K562 (cell line): Measurements from ENCODE around the gene B2M. TPM values are rescaled to one million over a fixed set of nuclear protein-coding genes. Genes with fewer than 3 reads are reported as not detected.

Source experiments
- ATAC-seq: fragments of 200-7000 bp; cut with Tn5 transposase; 3 replicates; pipeline ENCODE4 v1.9.1; 2020; ENCODE audit warnings: moderate library complexity
- BruUV-seq: library from RNA; stranded (reverse); fragments of 400-500 nt; replicated peaks from 2 replicates; lab custom pipeline; 2021; lab: Mats Ljungman, UMichigan
- CTCF ChIA-PET: fragments of 300-600 bp; formaldehyde crosslinking; extraction: SDS; loops from one replicate; lab custom pipeline; 2021; ENCODE audit warnings: low intra/inter-chr PET ratio; lab: Yijun Ruan, JAX
- POLR2A ChIA-PET: fragments of 300-600, 350-650 bp; sonication (Branson Sonifier 250); formaldehyde crosslinking; extraction: SDS; loops from one replicate; lab custom pipeline; 2021; ENCODE audit warnings: antibody characterized with exemption, inconsistent platforms; lab: Yijun Ruan, JAX
- DNase-seq, 4 experiments: peaks; one replicate each; pipeline versions ENCODE4 v3.0.0 to v3.0.0-alpha.2; 2011 to 2018; ENCODE audit warnings: low spot score in 3 of 4, mixed read lengths in 3 of 4; ENCODE audit errors: extremely low read depth in 1 of 4
- FAIRE-seq: peaks from 2 replicates; lab custom pipeline; 2011; peaks lifted over from hg19 to GRCh38; lab: Jason Lieb, UNC
- H2AFZ ChIP-seq: 2 replicates; pipeline ENCODE4 v1.6.0; 2011; ENCODE audit warnings: low read depth, low read length, control low read depth, inconsistent platforms
- H3K27ac ChIP-seq: fragments of 200-600 bp; 3 replicates; pipeline ENCODE4 v1.8.0; 2011; ENCODE audit warnings: low read depth, mild to moderate bottlenecking, control low read depth, inconsistent platforms, low read length, moderate library complexity, mixed read lengths; ENCODE audit errors: extremely low read depth
- H3K27me3 ChIP-seq, 2 experiments: fragments of 300-600 bp in 1 of 2; 2 replicates in 1 of 2; 3 replicates in 1 of 2; pipeline versions ENCODE4 v1.6.0 to v1.8.0; 2011; ENCODE audit warnings: inconsistent platforms in 2 of 2, low read length in 2 of 2, mild to moderate bottlenecking in 1 of 2, mixed read lengths in 1 of 2, moderate library complexity in 1 of 2; ENCODE audit not compliant: control insufficient read depth in 2 of 2, insufficient read depth in 2 of 2
- H3K36me3 ChIP-seq: fragments of 300-600 bp; 3 replicates; pipeline ENCODE4 v1.8.0; 2011; ENCODE audit warnings: mild to moderate bottlenecking, low read length, inconsistent platforms; ENCODE audit not compliant: control insufficient read depth, insufficient read depth
- H3K4me1 ChIP-seq, 2 experiments: fragments of 200-600 bp in 1 of 2; replicated peaks in 1 of 2; 2 replicates in 1 of 2; 3 replicates in 1 of 2; pipeline versions ENCODE4 v1.5.1 to v1.8.0; 2011; ENCODE audit warnings: inconsistent platforms in 2 of 2, low read length in 2 of 2, mild to moderate bottlenecking in 1 of 2, mixed read lengths in 1 of 2, moderate library complexity in 1 of 2; ENCODE audit not compliant: control insufficient read depth in 2 of 2, insufficient read depth in 2 of 2
- H3K4me2 ChIP-seq: 2 replicates; pipeline ENCODE4 v1.6.1; 2011; ENCODE audit warnings: low read length, control low read depth, inconsistent platforms, mixed read lengths; ENCODE audit not compliant: insufficient read depth
- H3K4me3 ChIP-seq: fragments of 200-600 bp; sonication (generic), shearing (Covaris generic); 2 replicates; pipeline ENCODE4 v1.5.1; 2016; ENCODE audit warnings: control low read depth, inconsistent platforms
- H3K79me2 ChIP-seq: fragments of 200-600 bp; 3 replicates; pipeline ENCODE4 v1.8.0; 2011; ENCODE audit warnings: low read length, inconsistent platforms; ENCODE audit not compliant: control insufficient read depth, insufficient read depth
- H3K9ac ChIP-seq, 2 experiments: 2 replicates each; pipeline versions ENCODE4 v1.6.0 to v1.6.1; 2011; ENCODE audit warnings: low read depth in 2 of 2, low read length in 2 of 2, control low read depth in 1 of 2, inconsistent platforms in 1 of 2, mild to moderate bottlenecking in 1 of 2, mixed read lengths in 1 of 2; ENCODE audit not compliant: insufficient read depth in 1 of 2
- H3K9me1 ChIP-seq: one replicate; pipeline ENCODE4 v1.6.0; 2011; ENCODE audit warnings: inconsistent platforms, mild to moderate bottlenecking, low read length, moderate library complexity; ENCODE audit not compliant: control insufficient read depth, insufficient read depth
- H3K9me3 ChIP-seq: replicated peaks from 2 replicates; pipeline ENCODE4 v1.5.1; 2011; ENCODE audit warnings: low read depth, low read length, inconsistent platforms; ENCODE audit not compliant: control insufficient read depth, insufficient read depth
- H4K20me1 ChIP-seq: replicated peaks from 2 replicates; pipeline ENCODE4 v1.6.1; 2011; ENCODE audit warnings: low read length, inconsistent platforms, mixed read lengths; ENCODE audit not compliant: control insufficient read depth, insufficient read depth
- EGR1 ChIP-seq: fragments of 450-650 bp; conservative IDR thresholded peaks from 2 replicates; pipeline ENCODE4 v1.6.1; 2017; ENCODE audit warnings: mild to moderate bottlenecking
- PHB ChIP-seq: fragments of 250-450 bp; sonication (Bioruptor Pico); IDR thresholded peaks from 2 replicates; pipeline ENCODE4 v1.5.0; 2021
- PRMT5 ChIP-seq: sonication (generic); formaldehyde crosslinking; IDR thresholded peaks from 2 replicates; pipeline ENCODE4 v1.5.0; 2020; ENCODE audit warnings: missing genetic modification reagents
- SAP30 ChIP-seq: fragments of 200-600 bp; sonication (generic); IDR thresholded peaks from 2 replicates; pipeline ENCODE4 v1.6.1; 2012; ENCODE audit warnings: borderline replicate concordance, low read depth, mild to moderate bottlenecking, moderate library complexity, low read length, control low read depth, inconsistent platforms; ENCODE audit not compliant: insufficient read depth, poor library complexity, severe bottlenecking
- XRCC5 ChIP-seq: fragments of 200-400 bp; formaldehyde crosslinking; IDR thresholded peaks from 2 replicates; pipeline ENCODE4 v1.6.1; 2017; ENCODE audit warnings: low read depth, mild to moderate bottlenecking, low read length
- ZNF165 ChIP-seq: fragments of 250-450 bp; sonication (Bioruptor Pico); IDR thresholded peaks from 2 replicates; pipeline ENCODE4 v1.4.0; 2020; ENCODE audit warnings: borderline replicate concordance
- ZNF212 ChIP-seq: fragments of 450-650 bp; formaldehyde crosslinking; IDR thresholded peaks from 2 replicates; pipeline ENCODE4 v1.4.0; 2020; ENCODE audit warnings: mild to moderate bottlenecking
- WGBS: fragments of 100-300 bp; shearing (Covaris generic); methylation state at CpG from one replicate; pipeline ENCODE4 v1.1.6; 2016; ENCODE audit warnings: low coverage, mixed read lengths; ENCODE audit not compliant: insufficient coverage; ENCODE audit errors: missing lambda C conversion rate; 5-methylcytosine and 5-hydroxymethylcytosine counted together
- in situ Hi-C: fragments of 300-500 bp; cut with MboI; formaldehyde crosslinking; loops from 4 replicates; pipeline ENCODE4 v1.15.0; 2018; ENCODE audit warnings: inconsistent platforms, mixed read lengths
- intact Hi-C: fragments of 100-400 bp; cut with micrococcal nuclease; formaldehyde crosslinking; loops from 2 replicates; pipeline ENCODE4 v1.14.2; 2022
- polyA plus RNA-seq, 8 experiments: library from polyadenylated mRNA; depleted of rRNA in 4 of 8; stranded (reverse) in 5 of 8; unstranded in 3 of 8; fragments of >200 nt; fragmentation: Nextera tagmentation in 2 of 8; fragmentation: Illumina TruSeq in 1 of 8; extraction: Ambion mirVana in 2 of 8; extraction: Trizol in 1 of 8; gene quantifications; 2 replicates each; pipeline versions ENCODE4 v1.2.1 to v1.2.3, GENCODE V29; 2011 to 2014; ENCODE audit warnings: inconsistent platforms in 1 of 8, missing spikeins in 1 of 8
- total RNA-seq, 7 experiments: library from RNA; depleted of rRNA in 6 of 7; stranded (reverse); fragments of >200 nt in 6 of 7; fragmentation: Illumina TruSeq in 2 of 7; extraction: Trizol in 2 of 7; gene quantifications; 2 replicates each; pipeline versions ENCODE4 v1.2.1 to v1.2.3, GENCODE V29; 2011 to 2021; ENCODE audit warnings: low replicate concordance in 1 of 7
- TF ChIP-seq, protein P1 (sequence below): fragments of 250-450 bp; sonication (Bioruptor Pico); IDR thresholded peaks from 2 replicates; pipeline ENCODE4 v1.4.0; 2020
- TF ChIP-seq, protein P2 (sequence below), 2 experiments: IDR thresholded peaks in 1 of 2; conservative IDR thresholded peaks in 1 of 2; 2 replicates each; pipeline ENCODE4 v1.6.1; 2016; ENCODE audit warnings: low read depth in 2 of 2, mild to moderate bottlenecking in 1 of 2, missing compliant biosample characterization in 1 of 2, missing genetic modification characterization in 1 of 2, moderate library complexity in 1 of 2
- TF ChIP-seq, protein P3 (sequence below): IDR thresholded peaks from 3 replicates; pipeline ENCODE4 v1.6.1; 2011; ENCODE audit warnings: borderline replicate concordance, mild to moderate bottlenecking; ENCODE audit not compliant: insufficient read length, insufficient read depth

Gene B2M
- total and polyA plus RNA-seq, 9 of the 15 experiments (the other 6 are each of a cell fraction or from before 2014, with no cell fraction given) = 460 to 3,138 (median 1,032) TPM

DNA sequence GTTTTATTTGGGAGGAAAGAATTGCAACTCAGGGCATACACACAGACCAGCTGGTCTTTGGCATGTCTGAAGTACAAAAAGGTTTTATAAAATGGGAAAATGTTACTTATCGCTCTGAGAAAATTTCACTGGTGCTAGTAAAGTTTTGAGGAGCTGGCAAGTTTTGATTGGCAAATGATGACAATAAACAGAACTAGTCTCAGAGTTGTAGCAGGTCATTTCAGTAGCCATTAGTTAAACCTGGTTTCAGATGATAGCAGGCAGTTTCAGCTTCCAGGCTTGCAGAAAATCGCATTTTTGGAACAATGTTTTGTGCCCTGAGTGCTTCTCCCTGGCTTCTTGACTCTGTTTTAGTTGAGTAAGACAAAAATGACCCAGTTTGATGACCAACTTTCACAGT lies 10.7 kb downstream of the B2M start:
- DNase-seq (no peak), ATAC-seq (no peak), FAIRE-seq (no peak)
- Histone ChIP-seq H3K9ac (no peak overlapping the region), H3K36me3 (peaks cover 19% of the 10 kb centered on the region), H3K27ac (no peak overlapping the region), H3K79me2 (no peaks in the 10 kb centered on the region), H3K27me3 (no peaks in the 10 kb centered on the region), H4K20me1 (no peaks in the 10 kb centered on the region), H3K4me3 (no peak overlapping the region), H3K4me1 (peaks cover 6 to 15% of the 10 kb centered on the region in 2 experiments; a peak in 4 of 5 replicates), H2AFZ (no peak overlapping the region), H3K9me1 (no peaks in the 10 kb centered on the region), H3K4me2 (no peak overlapping the region), H3K9me3 (no peaks in the 10 kb centered on the region)
- POLR2A ChIA-PET = interaction anchor here (3.0 to 10.1 kb wide), 2 partner anchors 10 to 15 kb away, joined by 10 to 136 read pairs; partner anchors contain the start of genes B2M, PATL2 and TRIM69
- TF ChIP-seq PRMT5 (CRISPR knock-in tag) (no peak), PHB (CRISPR knock-in tag) (no peak), XRCC5 (no peak), ZNF212 (CRISPR knock-in tag) (no peak), EGR1 (no peak), SAP30 (no peak), ZNF165 (CRISPR knock-in tag) (no peak)
- TF ChIP-seq, protein P1, sequence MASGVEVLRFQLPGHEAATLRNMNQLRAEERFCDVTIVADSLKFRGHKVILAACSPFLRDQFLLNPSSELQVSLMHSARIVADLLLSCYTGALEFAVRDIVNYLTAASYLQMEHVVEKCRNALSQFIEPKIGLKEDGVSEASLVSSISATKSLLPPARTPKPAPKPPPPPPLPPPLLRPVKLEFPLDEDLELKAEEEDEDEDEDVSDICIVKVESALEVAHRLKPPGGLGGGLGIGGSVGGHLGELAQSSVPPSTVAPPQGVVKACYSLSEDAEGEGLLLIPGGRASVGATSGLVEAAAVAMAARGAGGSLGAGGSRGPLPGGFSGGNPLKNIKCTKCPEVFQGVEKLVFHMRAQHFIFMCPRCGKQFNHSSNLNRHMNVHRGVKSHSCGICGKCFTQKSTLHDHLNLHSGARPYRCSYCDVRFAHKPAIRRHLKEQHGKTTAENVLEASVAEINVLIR (CRISPR knock-in tag) = no peak
- TF ChIP-seq, protein P2, sequence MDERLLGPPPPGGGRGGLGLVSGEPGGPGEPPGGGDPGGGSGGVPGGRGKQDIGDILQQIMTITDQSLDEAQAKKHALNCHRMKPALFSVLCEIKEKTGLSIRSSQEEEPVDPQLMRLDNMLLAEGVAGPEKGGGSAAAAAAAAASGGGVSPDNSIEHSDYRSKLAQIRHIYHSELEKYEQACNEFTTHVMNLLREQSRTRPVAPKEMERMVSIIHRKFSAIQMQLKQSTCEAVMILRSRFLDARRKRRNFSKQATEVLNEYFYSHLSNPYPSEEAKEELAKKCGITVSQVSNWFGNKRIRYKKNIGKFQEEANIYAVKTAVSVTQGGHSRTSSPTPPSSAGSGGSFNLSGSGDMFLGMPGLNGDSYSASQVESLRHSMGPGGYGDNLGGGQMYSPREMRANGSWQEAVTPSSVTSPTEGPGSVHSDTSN (CRISPR knock-in tag; IDR thresholded peaks at IDR 0.05; ENCODE audit: low read depth) = no peak
- TF ChIP-seq, protein P2 (tag; conservative IDR thresholded peaks at IDR 0.05; ENCODE audit: low read depth) = no peak
- TF ChIP-seq, protein P3, sequence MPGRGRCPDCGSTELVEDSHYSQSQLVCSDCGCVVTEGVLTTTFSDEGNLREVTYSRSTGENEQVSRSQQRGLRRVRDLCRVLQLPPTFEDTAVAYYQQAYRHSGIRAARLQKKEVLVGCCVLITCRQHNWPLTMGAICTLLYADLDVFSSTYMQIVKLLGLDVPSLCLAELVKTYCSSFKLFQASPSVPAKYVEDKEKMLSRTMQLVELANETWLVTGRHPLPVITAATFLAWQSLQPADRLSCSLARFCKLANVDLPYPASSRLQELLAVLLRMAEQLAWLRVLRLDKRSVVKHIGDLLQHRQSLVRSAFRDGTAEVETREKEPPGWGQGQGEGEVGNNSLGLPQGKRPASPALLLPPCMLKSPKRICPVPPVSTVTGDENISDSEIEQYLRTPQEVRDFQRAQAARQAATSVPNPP = no peak
- CTCF ChIA-PET = no interaction called here
- in situ Hi-C loops (no loop called here), intact Hi-C loops (no loop called here)
- 53% methylated on average over 2 of the region's 2 CpGs for WGBS
- BruUV-seq = no TSS peak
